Neural cell (in vitro differentiated cells): ENCODE results near the gene STARD9.

Experiments
- CTCF ChIP-seq: fragments of 450-650 bp; IDR thresholded peaks from 2 replicates; pipeline ENCODE4 v1.5.1; 2014; ENCODE audit warnings: antibody characterized with exemption, mild to moderate bottlenecking, moderate library complexity; ENCODE audit not compliant: poor library complexity, severe bottlenecking
- EP300 ChIP-seq: fragments of 450-650 bp; conservative IDR thresholded peaks from 2 replicates; pipeline ENCODE4 v1.6.1; 2014; ENCODE audit warnings: antibody characterized with exemption, mild to moderate bottlenecking, moderate library complexity; ENCODE audit not compliant: poor library complexity, severe bottlenecking
- EZH2 ChIP-seq: fragments of 200-600, 300-800 bp; shearing (Covaris generic), sonication (generic); IDR thresholded peaks from 2 replicates; pipeline ENCODE4 v1.6.1; 2014; ENCODE audit warnings: antibody characterized with exemption, low read length, borderline replicate concordance, mild to moderate bottlenecking; ENCODE audit not compliant: insufficient read depth, poor library complexity, severe bottlenecking
- MXI1 ChIP-seq: fragments of 450-650 bp; conservative IDR thresholded peaks from 2 replicates; pipeline ENCODE4 v1.6.1; 2014; ENCODE audit warnings: antibody characterized with exemption, mild to moderate bottlenecking; ENCODE audit not compliant: poor library complexity, severe bottlenecking
- POLR2AphosphoS5 ChIP-seq: IDR thresholded peaks from 2 replicates; pipeline ENCODE4 v1.6.1; 2012
- RAD21 ChIP-seq: fragments of 450-650 bp; conservative IDR thresholded peaks from 2 replicates; pipeline ENCODE4 v1.6.1; 2014; ENCODE audit warnings: antibody characterized with exemption, mild to moderate bottlenecking, moderate library complexity
- REST ChIP-seq: IDR thresholded peaks from 2 replicates; pipeline ENCODE4 v1.6.1; 2012; ENCODE audit warnings: borderline replicate concordance
- SMC3 ChIP-seq: fragments of 450-650 bp; conservative IDR thresholded peaks from 2 replicates; pipeline ENCODE4 v1.6.1; 2014; ENCODE audit warnings: antibody characterized with exemption, mild to moderate bottlenecking, moderate library complexity; ENCODE audit not compliant: poor library complexity
- TAF1 ChIP-seq: IDR thresholded peaks from 2 replicates; pipeline ENCODE4 v1.6.1; 2012; ENCODE audit warnings: low read depth

- TF ChIP-seq POLR2AphosphoS5 (no peak), CTCF (no peak), EZH2 (no peak), REST (no peak), EP300 (no peak), SMC3 (no peak), MXI1 (no peak), RAD21 (no peak), TAF1 (peak; percentile 13)
These were observed 160.9 kb downstream of the STARD9 start for GRCh38 chr15:42736178-42736792.
